OCI-LY7 (cell line): ENCODE data around the gene RPS5. TPM values are rescaled to one million over a fixed set of nuclear protein-coding genes. Genes with fewer than 3 reads are reported as not detected.
A peak's percentile ranks its signal among the peaks of the same experiment; 100 is the strongest.

Source experiments
- BruUV-seq: library from RNA; stranded (reverse); fragments of 400-500 nt; replicated peaks from 2 replicates; lab custom pipeline; 2021; lab: Mats Ljungman, UMichigan
- CTCF ChIA-PET: fragments of 300-600 bp; sonication (Branson Sonifier 250); formaldehyde crosslinking; loops from one replicate; lab custom pipeline; 2022; ENCODE audit warnings: antibody characterized with exemption; ENCODE audit not compliant: unreplicated experiment; lab: Charles Lee
- POLR2A ChIA-PET: fragments of 300-600 bp; sonication (Branson Sonifier 250); formaldehyde crosslinking; loops from one replicate; lab custom pipeline; 2022; ENCODE audit warnings: antibody characterized with exemption; lab: Charles Lee
- DNase-seq: peaks from one replicate; pipeline ENCODE4 v3.0.0-alpha.2; 2015; ENCODE audit warnings: low spot score
- H2AFZ ChIP-seq: fragments of 200-600 bp; sonication (generic), shearing (Covaris generic); 2 replicates; pipeline ENCODE4 v1.6.1; 2014; ENCODE audit warnings: mild to moderate bottlenecking, antibody characterized with exemption, low read length, moderate library complexity
- H3K27ac ChIP-seq: fragments of 200-600 bp; sonication (generic); 2 replicates; pipeline ENCODE4 v1.5.1; 2014; ENCODE audit warnings: mixed run types, low read depth, mild to moderate bottlenecking, moderate library complexity, low read length, inconsistent platforms; ENCODE audit not compliant: poor library complexity, severe bottlenecking
- H3K36me3 ChIP-seq: fragments of 200-600 bp; sonication (generic); 2 replicates; pipeline ENCODE4 v1.6.1; 2014; ENCODE audit warnings: mild to moderate bottlenecking, antibody characterized with exemption, low read length, moderate library complexity, mixed read lengths; ENCODE audit not compliant: insufficient read depth
- H3K4me1 ChIP-seq: fragments of 200-600 bp; sonication (generic); 2 replicates; pipeline ENCODE4 v1.5.1; 2014; ENCODE audit warnings: mild to moderate bottlenecking, low read length; ENCODE audit not compliant: insufficient read depth, poor library complexity, severe bottlenecking
- H3K4me2 ChIP-seq: fragments of 200-600 bp; sonication (generic); 2 replicates; pipeline ENCODE4 v1.6.1; 2014; ENCODE audit warnings: mild to moderate bottlenecking, low read length
- H3K4me3 ChIP-seq: fragments of 200-600 bp; sonication (generic); 2 replicates; pipeline ENCODE4 v1.5.1; 2014; ENCODE audit warnings: mild to moderate bottlenecking, low read depth, low read length; ENCODE audit not compliant: poor library complexity, severe bottlenecking
- H3K79me2 ChIP-seq: fragments of 200-600 bp; sonication (generic); 2 replicates; pipeline ENCODE4 v1.6.1; 2016; ENCODE audit warnings: low read depth, mild to moderate bottlenecking, low read length, moderate library complexity, mixed read lengths; ENCODE audit not compliant: insufficient read depth
- H3K9me2 ChIP-seq: fragments of 200-600 bp; sonication (generic); 2 replicates; pipeline ENCODE4 v1.6.1; 2016; ENCODE audit warnings: mild to moderate bottlenecking, low read length, mixed read lengths; ENCODE audit not compliant: insufficient read depth
- H3K9me3 ChIP-seq: fragments of 200-600 bp; sonication (generic); 2 replicates; pipeline ENCODE4 v1.6.1; 2014; ENCODE audit warnings: mild to moderate bottlenecking, mixed run types, low read length, mixed read lengths
- H4K20me1 ChIP-seq: fragments of 200-600 bp; sonication (generic); 2 replicates; pipeline ENCODE4 v1.6.1; 2014; ENCODE audit warnings: mild to moderate bottlenecking, antibody characterized with exemption, low read length, moderate library complexity, mixed read lengths; ENCODE audit not compliant: insufficient read depth
- EZH2phosphoT487 ChIP-seq: fragments of 200-600 bp; sonication (generic); IDR thresholded peaks from 2 replicates; pipeline ENCODE4 v1.6.1; 2018; ENCODE audit warnings: low read depth, borderline replicate concordance, mild to moderate bottlenecking, mixed run types, antibody characterized with exemption, low read length, moderate library complexity, mixed read lengths
- intact Hi-C: fragments of 100-400 bp; cut with micrococcal nuclease; formaldehyde crosslinking; loops from one replicate; pipeline ENCODE4 v1.10.0; 2022; ENCODE audit not compliant: unreplicated experiment
- total RNA-seq, 2 experiments: library from RNA; depleted of rRNA in 1 of 2; stranded (reverse); fragments of >200 nt in 1 of 2; shearing (Covaris generic) in 1 of 2; gene quantifications; 2 replicates each; pipeline ENCODE4 v1.2.3, GENCODE V29; 2014 to 2022
- TF ChIP-seq, protein P1 (sequence below): fragments of 200-600 bp; sonication (generic); conservative IDR thresholded peaks from 2 replicates; pipeline ENCODE4 v1.5.1; 2014; ENCODE audit warnings: mild to moderate bottlenecking, antibody characterized with exemption, low read length, moderate library complexity, mixed read lengths

Gene RPS5
- total RNA-seq, 2 experiments from 2014 or later = 1,607 to 3,333 TPM

DNA sequence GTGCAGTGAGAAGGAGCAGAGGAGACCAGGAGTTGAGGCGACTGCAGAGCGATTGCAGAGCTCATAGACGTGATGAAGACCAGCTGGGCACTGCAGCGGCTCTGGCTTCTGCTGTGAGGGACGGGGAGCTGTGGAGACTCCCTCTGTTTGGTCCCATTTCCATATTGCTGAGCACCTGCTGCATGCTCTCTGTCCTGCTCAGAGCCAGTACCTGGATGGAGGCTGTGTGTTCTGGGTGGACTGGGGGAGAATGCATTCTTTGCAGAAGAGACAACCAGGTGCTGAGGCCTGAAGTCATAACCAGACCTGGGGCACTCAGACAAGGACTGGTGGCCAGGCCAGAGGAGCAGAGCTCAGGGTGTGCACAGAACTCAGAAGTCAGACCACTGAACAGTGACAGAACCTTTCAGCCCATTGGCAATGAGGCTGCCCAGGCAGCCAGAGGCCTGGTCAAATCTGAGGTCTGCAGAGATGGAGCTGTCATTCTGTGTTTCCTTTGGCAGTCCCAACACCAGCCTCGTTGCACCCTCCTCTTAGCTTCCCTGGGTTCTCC is 32.5 kb upstream of the RPS5 start:
- ChIA-PET POLR2A (interaction anchor here (1.4 kb wide), 1 partner anchor 9 kb away, joined by 4 read pairs; the partner anchor contains the start of gene ZNF497), CTCF (interaction anchor here (0.6 kb wide), 1 partner anchor 30 kb away, joined by 10 read pairs; no protein-coding TSS in a partner anchor)
- TF ChIP-seq, protein P1, sequence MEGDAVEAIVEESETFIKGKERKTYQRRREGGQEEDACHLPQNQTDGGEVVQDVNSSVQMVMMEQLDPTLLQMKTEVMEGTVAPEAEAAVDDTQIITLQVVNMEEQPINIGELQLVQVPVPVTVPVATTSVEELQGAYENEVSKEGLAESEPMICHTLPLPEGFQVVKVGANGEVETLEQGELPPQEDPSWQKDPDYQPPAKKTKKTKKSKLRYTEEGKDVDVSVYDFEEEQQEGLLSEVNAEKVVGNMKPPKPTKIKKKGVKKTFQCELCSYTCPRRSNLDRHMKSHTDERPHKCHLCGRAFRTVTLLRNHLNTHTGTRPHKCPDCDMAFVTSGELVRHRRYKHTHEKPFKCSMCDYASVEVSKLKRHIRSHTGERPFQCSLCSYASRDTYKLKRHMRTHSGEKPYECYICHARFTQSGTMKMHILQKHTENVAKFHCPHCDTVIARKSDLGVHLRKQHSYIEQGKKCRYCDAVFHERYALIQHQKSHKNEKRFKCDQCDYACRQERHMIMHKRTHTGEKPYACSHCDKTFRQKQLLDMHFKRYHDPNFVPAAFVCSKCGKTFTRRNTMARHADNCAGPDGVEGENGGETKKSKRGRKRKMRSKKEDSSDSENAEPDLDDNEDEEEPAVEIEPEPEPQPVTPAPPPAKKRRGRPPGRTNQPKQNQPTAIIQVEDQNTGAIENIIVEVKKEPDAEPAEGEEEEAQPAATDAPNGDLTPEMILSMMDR = no peak
- TF ChIP-seq EZH2phosphoT487 = no peak
- Histone ChIP-seq H3K9me3 (no peaks in the 10 kb centered on the region), H3K9me2 (no peaks in the 10 kb centered on the region), H3K36me3 (peaks cover 5% of the 10 kb centered on the region; the same call in 1 of the 2 replicates), H4K20me1 (no peaks in the 10 kb centered on the region), H3K4me2 (no peak overlapping the region), H3K79me2 (no peaks in the 10 kb centered on the region), H2AFZ (no peak overlapping the region), H3K27ac (no peak overlapping the region), H3K4me1 (peaks cover 2% of the 10 kb centered on the region), H3K4me3 (no peak overlapping the region)
- TSS peak; percentile 39 for BruUV-seq
- no peak for DNase-seq
- intact Hi-C loops = no loop called here

DNA sequence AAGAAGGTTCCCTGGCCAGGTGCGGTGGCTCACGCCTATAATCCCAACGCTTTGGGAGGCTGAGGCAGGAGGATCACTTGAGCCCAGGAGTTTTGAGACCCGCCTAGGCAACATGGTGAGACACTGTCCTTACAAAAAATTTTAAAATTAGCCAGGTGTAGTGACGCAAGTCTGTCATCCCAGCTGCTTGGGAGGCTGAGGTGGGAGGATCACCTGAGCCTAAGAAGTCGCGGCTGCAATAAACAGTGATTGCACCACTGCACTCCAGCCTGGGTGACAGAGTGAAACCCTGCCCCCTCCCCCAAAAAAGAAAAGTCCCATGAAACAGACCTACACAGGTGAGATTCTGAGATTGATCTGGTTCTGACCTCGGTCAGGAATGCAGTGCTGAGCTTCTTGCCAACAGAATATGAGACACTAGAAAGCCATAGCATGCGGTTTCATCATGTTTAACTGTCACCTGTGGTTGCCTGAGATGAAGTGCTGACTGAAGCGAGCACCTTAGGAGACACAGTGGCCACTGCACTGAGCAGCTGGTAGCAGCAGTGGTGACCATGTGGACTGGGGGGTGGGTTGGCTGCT is 31.8 kb upstream of the RPS5 start:
- no peaks in the 10 kb centered on the region for H3K9me2 ChIP-seq
- no peak for TF ChIP-seq EZH2phosphoT487
- TF ChIP-seq, protein P1 = no peak
- no peaks in the 10 kb centered on the region for H3K4me1 ChIP-seq
- peaks cover 5% of the 10 kb centered on the region; the same call in 1 of the 2 replicates for H3K36me3 ChIP-seq
- H2AFZ ChIP-seq = no peak overlapping the region
- intact Hi-C loops = no loop called here
- POLR2A ChIA-PET = interaction anchor here (1.4 kb wide), 1 partner anchor 8 kb away, joined by 4 read pairs; the partner anchor contains the start of gene ZNF497
- no peak overlapping the region for H3K4me3 ChIP-seq
- CTCF ChIA-PET = no interaction called here
- no peak overlapping the region for H3K4me2 ChIP-seq
- no peak for DNase-seq
- no TSS peak for BruUV-seq
- H3K27ac ChIP-seq = no peak overlapping the region
- no peaks in the 10 kb centered on the region for H3K9me3 ChIP-seq
- no peaks in the 10 kb centered on the region for H3K79me2 ChIP-seq
- H4K20me1 ChIP-seq = no peaks in the 10 kb centered on the region
